CD4-positive, alpha-beta T cell treated with Interleukin-1 beta for 1 hour (primary cell): ENCODE data around the gene EFS.

ENCODE experiments used
- DNase-seq, 2 donors: peaks; one replicate each; pipeline ENCODE4 v3.0.0-alpha.2; 2020 to 2022

Gene EFS

DNA sequence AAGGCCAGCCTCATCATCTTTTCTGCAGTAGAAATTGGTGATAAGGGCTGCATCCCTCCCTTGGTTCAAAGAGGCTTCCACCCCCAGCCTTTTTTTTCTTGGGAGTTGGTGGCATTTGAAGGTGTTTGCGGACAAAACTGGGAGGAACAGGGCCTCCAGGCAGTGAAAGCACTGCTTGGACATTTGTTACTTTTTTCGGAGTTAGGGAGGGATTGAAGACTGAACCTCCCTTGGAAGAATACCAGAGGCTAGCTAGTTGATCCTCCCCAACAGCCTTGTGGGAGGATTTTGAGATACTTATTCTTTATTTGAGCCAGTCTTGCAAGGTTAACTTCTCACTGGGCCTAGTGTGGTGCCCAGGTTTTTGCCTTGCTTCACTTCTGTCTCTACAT lies 40.5 kb downstream of the EFS start:
- no peak for DNase-seq

DNA sequence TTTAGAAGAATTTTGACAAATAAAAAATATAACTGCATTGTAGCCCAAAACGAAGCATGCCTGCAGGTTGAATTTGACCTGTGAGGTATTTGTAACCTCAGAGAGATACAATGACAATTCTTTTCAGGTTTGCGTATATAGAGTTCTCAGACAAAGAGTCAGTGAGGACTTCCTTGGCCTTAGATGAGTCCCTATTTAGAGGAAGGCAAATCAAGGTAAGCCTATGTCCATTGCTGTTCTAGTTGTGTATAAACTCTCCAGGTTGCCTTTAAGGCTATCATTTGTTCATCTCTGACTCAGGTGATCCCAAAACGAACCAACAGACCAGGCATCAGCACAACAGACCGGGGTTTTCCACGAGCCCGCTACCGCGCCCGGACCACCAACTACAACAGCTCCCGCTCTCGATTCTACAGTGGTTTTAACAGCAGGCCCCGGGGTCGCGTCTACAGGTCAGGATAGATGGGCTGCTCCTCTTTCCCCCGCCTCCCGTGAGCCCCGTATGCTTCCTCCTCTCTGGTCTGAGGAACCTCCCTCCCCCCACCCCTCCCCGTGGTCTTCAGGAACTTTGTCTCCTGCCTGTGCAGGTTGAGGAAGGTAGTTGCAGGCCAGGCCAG lies 41.0 kb downstream of the EFS start:
- no peak for DNase-seq

DNA sequence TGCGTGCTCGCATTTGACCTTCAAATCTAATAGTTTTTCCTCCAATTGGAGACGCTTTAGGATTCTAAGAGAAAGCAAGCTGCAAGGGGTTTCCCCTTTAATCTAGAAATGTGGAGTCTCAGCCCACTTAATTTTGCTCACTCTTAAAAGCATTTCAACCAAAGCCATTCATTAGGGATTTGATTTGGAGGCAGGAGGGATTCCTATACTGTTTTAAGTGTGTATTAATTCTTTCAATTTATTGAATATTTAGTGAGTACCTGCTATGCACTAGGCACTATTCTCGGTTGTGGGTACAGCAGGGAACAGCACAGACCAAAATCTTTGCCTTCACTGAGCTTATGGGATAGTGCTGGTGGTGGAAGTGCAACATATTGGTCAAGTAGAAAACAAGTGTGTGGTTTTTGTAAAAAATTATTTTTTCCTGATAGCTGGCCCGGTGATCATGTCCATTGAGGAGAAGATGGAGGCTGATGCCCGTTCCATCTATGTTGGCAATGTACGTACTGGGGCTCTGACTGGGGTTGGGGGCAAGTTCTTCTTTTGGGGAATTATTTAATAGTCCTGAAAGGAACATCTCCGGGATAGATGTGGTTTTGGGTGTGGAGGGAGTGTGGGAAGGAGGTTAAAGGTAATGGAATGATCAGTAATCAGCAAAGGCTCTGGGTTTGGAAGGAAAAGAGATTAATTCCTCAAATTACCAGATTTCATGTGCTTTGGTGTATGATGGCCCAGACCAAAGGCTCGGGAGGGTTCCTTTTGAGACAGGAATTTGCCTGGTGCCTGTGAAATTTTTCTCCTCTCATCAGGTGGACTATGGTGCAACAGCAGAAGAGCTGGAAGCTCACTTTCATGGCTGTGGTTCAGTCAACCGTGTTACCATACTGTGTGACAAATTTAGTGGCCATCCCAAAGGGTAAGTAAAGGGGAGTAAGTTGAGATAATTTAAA lies 42.1 kb downstream of the EFS start:
- peak in 1 of 2 donors; percentile 21 for DNase-seq

DNA sequence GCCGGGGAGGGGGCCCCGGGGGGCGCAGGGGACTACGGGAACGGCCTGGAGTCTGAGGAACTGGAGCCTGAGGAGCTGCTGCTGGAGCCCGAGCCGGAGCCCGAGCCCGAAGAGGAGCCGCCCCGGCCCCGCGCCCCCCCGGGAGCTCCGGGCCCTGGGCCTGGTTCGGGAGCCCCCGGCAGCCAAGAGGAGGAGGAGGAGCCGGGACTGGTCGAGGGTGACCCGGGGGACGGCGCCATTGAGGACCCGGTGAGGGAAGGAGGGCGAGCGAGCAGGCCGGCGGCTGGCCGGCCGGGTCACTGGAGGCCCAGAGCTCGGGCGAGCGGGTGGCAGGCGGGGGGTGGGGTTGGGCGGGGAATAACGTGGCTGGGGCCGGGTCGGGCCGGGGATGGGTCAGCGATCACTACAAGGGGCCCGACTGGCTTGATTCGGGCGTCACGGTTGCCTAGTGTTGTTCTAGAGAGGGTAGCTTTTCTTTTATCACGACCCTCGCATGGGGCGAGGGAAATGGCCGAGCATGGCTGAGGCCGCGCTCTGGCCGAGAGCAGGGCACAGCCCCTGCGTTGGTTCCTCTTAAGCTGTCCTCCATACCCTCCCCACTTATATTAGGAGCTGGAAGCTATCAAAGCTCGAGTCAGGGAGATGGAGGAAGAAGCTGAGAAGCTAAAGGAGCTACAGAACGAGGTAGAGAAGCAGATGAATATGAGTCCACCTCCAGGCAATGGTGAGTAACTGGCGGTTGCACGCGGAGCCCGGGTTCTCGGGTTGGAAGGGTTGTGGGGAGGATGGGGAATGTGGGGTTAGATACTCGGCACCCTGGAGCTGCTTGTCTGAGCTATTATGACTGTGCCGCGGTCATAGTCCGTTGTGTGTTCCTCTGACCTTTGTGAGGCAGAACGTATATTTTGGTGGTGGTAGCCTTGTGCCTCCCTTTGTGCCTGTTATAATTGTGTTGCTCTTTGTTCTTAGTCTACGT lies 43.1 kb downstream of the EFS start:
- peak; percentile 24 to 38 for DNase-seq

DNA sequence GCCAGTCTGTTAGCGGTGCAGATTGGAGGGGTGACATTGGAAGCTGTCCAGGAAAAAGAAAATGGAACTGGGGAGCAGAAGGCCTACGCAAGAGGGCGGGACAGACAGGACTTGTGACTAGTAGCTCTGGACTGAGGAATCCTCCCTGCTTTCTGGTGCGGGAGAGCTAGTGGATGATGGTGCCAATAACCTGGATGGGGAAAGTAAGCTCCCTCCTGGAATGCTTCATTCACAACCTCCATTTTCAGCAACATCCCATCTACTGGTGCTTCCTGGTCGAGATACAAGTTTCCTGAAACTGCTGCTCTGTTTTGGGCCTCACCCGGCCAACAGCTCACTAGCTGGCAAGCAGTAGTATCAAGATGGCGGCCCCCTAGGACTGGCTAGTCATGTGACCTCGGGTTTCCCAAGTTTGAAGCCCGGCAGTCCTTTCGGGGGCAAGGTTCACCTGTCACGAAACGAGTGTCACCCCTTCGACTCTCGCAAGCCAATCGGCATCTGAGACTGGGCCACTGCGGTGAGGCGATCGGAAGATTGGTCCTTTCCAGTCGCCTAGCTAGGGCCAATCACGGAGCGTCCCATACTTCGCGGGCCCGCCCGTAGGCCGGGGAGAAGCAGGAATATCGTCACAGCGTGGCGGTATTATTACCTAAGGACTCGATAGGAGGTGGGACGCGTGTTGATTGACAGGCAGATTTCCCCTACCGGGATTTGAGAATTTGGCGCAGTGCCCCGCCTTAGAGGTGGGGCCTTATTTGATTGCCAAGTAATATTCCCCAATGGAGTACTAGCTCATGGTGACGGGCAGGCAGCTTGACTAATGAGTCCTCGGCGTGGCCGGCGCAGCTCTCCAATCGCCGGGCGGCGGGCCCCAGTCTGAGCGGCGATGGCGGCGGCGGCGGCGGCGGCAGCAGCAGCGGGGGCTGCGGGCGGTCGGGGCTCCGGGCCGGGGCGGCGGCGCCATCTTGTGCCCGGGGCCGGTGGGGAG lies 44.1 kb downstream of the EFS start, which contains the start of gene PABPN1:
TSS of gene PABPN1 (plus strand) at position 874 of the 988 bp plus-strand sequence. CDS start at position 887, 13 bp downstream.
- peak; percentile 99 for DNase-seq

DNA sequence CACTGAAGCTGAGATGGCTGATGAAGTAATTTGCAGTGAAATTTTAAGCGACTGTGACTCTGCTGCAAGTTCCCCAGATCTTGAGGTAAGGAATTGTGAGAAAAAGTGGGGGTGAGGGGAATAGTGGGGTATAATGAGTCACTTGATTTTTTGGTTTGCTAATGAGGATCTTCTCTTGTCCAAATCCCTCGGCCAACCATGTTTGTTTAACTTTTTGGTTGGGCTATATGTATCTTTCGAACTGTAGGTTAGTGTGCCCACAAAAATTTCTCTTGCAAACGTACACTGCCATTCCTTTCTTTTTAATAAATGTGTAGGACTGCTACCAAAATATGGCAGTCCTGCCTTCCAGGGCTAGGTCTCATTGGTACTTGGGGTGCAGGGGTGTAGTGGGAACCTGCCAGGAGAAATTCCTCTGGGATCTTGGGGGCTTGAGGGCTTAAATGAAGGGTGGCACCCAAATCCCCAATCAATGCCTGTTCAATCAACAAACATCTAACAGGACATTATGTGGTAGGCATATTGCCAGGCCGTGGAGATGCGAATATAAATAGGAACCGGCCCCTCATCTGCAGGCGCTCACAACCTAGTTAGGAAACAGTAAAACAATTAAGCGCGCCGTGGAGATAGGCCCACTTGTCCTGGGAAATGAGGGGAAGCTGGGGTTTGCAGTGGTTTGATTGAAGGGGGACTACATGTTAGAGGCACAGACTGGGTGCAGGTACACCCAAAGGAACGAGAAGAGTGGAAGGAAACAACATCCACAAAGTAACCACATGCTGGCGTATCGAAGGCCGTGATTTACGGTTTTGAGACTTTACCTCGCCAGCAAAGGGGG lies 45.0 kb downstream of the EFS start:
- DNase-seq: no peak

DNA sequence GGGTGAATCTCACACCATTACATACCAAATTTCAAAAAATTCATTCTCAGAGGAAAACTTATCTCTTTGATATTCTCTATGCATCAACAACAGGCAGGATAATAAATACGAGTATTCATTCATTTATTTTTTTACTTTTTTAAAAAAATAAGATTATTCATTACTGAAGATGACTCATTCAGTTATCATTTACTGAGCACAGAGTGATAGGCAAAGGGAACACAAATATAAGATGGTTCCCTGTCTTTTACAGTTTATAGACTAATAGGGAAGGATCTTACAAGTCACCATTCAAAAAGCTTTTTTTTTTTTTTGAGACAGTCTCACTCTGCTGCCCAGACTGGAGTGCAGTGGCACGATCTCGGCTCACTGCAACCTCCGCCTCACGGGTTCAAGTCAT lies 48.7 kb downstream of the EFS start:
- DNase-seq: no peak

DNA sequence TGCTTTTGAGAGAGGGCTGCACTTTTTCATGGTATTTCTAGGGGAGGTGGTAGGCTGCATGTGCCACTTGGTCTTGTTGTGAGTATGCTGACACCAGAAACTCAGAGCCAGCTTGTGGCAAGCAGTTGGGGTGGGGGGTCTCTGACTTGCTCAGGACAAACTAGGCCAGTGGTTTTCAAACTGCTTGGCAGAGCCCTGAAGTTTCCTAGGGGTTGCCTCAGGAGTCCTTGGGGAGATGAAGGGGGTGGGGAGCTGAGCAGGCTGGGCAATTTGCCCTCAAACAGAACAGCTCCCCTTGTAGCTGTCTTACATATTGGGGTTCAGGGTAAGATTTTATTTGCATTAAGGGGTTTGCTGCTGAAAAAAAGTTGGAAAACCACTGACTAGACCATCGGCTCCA lies 54.4 kb downstream of the EFS start:
- no peak for DNase-seq

DNA sequence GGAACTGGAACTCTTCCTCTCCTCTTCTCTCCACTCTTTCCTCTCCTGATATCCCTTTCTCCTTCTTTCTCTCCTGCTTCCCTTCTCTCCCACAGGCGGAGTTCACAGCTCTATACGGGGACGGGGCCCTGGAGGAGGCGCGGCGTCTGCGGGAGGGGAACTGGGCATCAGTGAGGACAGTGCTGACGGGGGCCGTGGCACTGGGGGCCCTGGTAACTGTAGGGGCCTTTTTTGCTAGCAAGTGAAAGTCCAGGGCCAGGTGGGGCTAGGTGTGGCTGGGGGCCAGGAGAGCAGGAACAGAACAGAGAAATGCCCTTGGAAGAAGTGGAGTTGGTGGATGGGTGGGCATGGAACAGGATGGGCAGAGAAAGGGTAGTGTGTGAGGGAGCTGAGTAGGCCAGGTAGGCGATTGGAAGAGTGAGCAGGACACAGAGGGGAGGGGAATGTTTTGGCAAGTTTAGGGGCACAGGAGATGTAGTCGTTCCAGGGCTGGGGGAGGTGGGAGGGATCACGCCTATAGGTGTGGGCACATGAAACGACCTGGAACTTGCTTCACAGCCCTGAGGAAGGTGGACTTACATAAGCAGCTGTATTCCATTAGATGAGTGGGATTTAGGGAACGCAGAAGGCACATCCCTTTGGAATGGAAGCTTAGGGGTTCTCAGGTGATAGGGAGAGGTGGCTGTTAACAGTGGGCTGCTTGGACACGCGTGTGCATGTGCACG lies 56.1 kb downstream of the EFS start:
- no peak for DNase-seq

DNA sequence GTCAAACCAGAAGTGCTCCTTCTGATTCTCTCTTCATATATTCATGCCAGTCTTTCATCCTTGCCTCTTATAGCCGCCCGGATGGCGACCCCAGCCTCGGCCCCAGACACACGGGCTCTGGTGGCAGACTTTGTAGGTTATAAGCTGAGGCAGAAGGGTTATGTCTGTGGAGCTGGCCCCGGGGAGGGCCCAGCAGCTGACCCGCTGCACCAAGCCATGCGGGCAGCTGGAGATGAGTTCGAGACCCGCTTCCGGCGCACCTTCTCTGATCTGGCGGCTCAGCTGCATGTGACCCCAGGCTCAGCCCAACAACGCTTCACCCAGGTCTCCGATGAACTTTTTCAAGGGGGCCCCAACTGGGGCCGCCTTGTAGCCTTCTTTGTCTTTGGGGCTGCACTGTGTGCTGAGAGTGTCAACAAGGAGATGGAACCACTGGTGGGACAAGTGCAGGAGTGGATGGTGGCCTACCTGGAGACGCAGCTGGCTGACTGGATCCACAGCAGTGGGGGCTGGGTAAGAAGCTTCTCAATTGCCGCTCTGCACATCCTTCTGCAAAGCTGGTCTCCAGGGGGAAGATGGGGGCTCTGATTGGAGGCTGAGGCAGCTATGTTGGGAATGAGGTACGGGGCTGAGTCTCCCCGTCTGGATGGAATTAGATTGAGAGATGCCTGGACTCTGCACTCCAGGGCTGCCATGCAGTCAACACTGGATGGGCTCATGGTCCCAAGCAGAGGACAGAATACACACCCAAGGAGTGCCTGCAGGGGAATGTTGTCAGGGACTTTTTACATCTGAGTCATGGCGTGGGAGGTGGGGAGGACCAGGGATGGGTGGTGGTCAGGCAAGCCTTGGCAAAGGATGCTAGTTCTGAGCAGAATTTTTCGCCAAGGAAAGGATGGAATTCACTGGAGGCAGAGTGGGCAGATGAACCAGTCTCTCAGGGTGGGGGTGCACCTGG lies 57.0 kb downstream of the EFS start:
- no peak for DNase-seq

DNA sequence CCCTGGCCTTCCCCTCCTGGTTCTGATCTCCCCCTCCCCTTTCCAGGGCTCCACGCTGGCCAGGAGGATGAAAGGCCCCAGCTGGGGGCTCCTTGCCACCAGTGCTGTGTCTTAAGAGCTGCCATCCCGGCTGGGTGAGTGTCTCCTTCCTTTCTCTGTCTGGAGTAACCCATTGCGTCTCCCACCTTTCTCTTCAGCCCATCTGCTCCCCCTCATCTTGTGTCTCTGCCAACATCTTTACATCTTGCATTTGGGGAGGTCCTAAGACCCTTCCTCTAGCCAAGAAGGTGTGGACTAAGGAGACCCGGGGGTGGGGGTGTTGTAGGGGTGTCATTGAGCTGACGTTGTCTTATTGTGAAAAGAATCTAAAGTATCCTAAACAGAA lies 57.8 kb downstream of the EFS start:
- no peak for DNase-seq

DNA sequence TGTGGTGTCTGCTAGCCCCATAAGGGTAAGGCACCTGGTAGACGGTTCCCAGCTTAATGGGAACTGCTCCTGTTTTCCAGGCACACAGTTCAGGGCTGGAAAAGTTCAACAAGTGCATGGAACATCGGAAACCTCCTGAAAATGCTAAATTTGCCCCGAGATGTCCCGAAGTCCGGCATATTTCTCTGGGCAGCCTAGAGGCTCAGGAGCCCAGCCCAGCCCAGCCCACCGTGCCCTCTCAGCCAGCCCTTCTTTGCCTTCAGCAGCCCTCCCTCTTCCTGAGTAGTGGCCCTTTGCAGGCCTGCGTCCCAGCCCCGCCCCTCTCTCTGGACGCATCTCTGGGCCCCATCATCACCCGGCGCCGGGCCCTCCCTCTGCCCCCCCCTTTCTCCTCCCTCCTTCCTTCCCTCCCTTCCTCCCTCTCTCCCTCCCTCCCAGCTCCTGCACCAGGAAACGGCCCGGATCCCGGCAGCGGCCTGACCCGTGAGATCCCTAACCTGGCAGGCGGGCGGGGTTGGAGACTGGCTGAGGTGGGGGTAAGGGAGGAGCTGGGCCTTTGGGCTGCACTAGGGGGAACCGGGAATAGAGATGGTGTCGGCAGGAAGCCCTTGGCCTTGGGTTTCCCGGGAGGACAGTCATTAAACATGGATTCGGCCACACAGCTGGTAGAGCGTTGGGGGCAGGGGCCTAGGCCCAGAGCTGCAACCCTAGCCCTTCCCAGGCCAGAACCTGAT lies 58.4 kb downstream of the EFS start, which contains the start of gene BCL2L2:
TSS of gene BCL2L2 (plus strand) at position 422 of the 734 bp plus-strand sequence. CDS start 935 bp downstream, outside the sequence.
- peak in 1 of 2 donors; percentile 42 for DNase-seq
